HG03378 (cell line): ENCODE measurements around the gene COL23A1.

ENCODE experiments used
- ATAC-seq: cut with Tn5 transposase; IDR thresholded peaks from one replicate; pipeline ENCODE4 v1.9.1; 2021; ENCODE audit warnings: mild to moderate bottlenecking, moderate library complexity; ENCODE audit not compliant: unreplicated experiment

COL23A1 gene

GRCh38 chr5:178221853-178222252 is 368.3 kb downstream of the COL23A1 start:
- no peak for ATAC-seq

- ATAC-seq = no peak
Observed at GRCh38 chr5:178221282-178221681, 368.9 kb downstream of the COL23A1 start.

- ATAC-seq = no peak
Observed at GRCh38 chr5:178218827-178219226, 371.4 kb downstream of the COL23A1 start.

DNA sequence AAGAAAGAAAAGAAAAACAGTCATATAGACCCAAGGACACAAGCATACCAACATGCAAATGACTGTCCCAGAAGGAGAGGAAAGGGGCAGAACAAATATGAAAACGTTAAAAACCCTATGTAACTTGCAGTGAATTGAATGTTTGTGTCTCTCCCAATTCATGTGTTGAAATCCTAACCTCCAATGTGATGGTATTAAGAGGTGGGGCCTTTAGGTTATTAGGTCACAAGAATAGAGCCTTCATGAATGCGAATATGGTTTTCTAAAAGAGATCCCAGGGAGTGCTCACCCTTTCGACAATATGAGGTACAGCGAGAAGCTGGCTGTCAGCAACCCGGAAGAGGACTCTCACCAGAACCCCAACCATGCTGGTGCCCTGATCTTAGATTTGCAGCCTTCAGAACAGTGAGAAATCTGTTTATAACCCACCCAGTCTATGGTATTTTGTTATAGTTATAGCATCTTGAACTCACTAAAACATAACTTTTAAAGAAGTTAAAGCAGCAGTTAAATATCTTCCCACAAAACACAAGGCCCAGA is 371.9 kb downstream of the COL23A1 start:
- ATAC-seq = no peak

DNA sequence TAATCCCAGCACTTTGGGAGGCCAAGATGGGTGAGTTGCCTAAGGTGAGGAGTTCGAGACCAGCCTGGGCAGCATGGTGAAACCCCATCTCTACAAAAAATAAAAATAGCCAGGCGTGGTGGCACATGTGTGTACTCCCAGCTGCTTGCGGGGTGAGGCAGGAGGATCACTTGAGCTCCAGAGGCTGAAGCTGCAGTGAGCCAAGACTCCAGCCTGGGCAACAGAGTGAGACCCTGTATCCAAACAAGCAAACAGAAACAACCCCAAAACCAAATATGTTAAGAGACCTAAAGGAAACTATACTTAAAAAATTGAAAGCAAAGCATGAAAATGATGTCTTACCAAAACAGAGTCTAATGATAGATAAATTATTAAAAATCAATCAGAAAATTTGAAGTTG is 373.4 kb downstream of the COL23A1 start:
- no peak for ATAC-seq

DNA sequence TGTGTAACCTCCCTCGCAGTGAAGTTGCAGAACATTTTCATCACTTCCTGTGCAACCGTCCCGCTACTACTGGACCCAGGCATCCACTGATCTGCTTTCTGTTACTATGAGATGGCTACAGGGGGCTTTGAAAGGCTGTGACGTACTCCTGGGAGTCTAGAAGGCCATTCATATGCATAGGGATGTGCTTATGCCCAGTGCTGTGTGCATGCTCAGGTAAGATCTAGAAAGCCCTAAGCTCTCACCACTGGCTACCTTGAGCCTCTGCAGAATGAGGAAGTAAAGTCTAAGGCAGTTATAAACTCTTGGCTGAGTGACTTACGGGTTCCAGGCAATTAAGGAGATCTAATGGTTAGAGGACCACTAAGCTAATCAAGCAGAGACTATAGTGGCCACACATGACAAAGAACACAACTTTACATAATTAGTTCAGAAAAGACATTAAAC is 374.1 kb downstream of the COL23A1 start:
- no peak for ATAC-seq

DNA sequence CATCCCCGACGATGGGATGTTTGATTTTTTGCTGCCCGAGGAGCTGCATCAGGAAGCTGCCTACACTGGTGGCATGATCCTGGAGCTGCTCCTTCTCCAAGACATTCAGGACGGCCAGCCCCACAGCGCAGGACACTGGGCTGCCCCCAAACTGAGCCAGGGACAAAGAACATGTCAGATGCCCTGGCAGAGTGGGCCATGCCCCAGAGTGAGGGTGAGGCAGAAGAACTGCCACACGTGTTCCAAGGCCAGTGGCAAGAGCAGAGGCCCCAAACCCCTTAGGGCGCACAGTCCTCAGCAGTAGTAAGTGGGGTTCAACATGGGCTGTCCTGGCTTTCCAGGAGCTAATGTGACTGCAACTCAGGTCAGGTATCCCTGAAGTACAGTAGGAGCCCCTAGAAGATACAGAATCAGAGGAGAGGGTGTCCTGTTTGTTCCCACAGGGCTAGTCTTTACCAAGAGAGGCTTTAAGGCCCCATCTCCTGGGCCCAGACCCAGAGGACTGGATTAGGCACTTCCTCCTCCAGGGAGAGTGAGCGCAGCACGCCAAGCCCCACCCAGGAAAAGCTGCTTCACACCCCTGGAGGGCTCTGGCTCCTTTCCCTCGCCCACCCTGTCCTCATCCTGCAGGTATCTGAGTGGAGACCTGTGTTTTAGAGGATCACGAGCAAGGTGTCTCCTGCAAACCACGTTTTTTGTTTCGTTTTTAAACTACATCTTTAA is 374.8 kb downstream of the COL23A1 start:
- no peak for ATAC-seq

DNA sequence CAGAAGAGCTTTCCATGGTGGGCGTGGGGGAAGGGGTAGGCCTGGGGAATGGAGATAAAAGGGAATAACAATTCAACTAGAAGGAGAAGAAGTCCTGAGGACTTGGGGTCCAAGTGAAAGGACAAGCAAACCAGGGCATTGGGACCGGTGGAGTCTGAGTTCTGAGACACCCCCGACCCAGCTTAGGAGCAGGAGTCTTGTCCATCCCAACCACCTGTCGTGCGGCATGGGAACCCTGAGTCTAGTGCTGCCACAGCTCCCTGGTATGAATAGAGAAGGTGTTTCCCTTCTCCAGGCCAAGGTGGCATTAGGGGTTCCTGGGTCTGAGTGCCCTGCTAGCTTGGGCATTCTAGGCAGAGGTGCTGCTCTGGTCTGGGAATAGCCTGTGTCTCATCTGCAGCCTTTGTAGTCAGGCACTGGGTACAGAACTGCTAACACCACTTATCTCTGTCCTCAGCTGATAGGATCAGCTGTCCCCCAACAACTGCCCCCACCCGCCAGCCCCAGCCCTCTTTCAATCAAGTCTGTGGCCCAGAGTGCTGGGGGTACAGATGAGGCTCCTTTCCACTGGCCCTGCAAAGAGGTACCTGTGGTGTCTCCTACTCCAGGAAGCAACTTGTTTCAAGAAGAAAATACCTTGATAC is 375.9 kb downstream of the COL23A1 start:
- no peak for ATAC-seq

GRCh38 chr5:178213748-178214151 is 376.4 kb downstream of the COL23A1 start:
- no peak for ATAC-seq

GRCh38 chr5:178213003-178213461 is 377.2 kb downstream of the COL23A1 start:
- ATAC-seq = no peak

DNA sequence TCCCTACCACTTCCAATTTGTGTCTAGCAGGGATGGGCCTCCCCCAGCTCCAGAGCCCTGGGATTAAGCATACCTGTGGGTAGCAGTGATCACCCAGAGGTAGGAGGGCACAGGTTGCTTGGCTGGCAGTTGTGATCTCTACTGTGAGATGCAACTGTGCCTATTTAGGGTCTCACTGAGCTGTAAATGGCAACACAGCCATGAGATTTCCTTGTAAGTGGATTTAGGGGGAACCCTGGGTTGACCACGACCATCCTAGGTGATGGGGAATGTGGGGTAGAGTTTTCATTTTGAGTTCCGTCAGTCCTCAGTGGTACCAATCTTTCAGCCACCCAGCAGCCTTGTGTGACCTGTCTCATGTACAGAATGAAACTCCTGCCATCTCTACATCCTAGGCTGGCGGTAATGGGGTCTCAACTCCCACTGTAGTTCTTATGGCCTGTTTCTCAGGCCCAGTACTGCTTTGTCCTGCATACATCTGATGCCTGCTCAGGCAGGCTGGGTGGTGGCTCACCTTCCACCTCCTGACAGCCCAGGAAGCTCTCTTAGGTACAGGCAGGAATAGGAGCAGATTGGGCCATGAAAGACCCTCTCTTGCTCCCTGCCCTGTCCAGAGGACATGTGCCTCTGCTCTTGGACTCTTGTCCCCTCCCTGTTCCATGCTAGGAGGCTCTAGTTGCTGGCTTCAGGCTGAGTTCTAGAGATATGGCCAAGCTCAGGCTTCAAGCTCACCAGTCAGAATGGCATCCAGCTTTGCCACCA is 377.8 kb downstream of the COL23A1 start:
- no peak for ATAC-seq

DNA sequence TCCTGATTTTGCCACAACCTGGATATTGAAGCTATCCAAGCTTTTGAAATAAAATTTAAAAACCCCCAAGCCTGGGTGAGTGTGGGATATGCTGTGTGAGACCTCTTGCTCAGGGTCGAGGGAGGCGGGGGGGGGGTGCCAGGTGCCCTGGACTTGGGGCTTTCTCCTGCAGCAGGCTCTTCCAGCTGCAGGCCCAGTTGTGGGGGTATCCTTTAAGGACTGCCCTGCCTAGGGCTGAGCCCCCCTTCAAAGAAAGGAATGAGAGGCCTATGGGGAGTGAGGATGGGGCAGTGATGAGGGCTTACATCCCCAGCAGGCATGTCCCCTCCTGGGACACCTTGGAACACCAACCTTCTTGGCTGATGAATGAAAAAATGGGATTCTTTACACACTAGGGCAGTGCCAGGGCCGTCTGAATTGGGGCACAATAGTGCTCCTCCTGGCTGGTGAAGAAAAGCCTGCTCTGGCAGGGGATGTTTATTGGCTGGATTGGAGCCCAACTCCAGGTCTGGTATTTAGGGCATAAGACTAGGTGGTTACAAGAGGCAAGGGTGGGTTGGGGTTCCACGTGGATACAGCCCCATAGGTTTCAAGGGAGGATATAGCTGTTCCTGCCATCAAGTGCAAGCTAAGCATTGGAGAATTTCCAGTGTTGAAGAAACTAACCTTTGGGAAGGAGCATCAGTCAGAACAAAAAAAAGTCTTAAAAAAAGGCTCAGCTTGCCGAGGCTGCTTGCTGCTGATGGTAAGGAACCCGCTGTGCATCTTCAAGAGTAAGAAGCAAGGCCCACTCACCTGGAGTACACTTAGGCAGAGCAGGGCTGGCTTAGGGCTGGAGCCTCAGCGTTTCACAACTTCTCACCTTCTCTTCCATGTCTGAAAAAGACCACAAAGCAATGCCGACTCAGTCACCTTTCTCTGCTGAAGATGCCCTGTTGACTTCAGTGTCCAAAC is 378.8 kb downstream of the COL23A1 start:
- ATAC-seq = no peak

DNA sequence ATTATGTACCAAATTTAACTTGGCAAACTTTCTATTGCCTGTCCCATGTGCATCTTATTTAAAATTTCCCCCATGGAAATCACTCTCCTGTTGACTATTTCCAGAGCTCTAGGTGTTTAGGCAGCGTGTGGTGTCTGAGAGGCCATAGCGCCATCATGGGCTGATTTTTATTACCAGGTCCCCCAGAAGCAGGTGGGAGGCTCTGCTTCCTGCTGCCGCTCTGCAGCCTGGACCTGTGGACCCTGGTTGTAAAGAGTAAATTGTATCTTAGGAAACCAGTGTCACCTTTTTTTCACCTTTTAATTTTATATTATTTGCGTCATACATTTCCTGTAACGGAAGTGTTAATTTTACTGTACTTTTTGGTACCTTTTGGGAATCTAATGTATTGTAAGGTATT is 379.5 kb downstream of the COL23A1 start:
- ATAC-seq = no peak

- ATAC-seq = no peak
Observed at GRCh38 chr5:178210073-178210535, 380.1 kb downstream of the COL23A1 start.

DNA sequence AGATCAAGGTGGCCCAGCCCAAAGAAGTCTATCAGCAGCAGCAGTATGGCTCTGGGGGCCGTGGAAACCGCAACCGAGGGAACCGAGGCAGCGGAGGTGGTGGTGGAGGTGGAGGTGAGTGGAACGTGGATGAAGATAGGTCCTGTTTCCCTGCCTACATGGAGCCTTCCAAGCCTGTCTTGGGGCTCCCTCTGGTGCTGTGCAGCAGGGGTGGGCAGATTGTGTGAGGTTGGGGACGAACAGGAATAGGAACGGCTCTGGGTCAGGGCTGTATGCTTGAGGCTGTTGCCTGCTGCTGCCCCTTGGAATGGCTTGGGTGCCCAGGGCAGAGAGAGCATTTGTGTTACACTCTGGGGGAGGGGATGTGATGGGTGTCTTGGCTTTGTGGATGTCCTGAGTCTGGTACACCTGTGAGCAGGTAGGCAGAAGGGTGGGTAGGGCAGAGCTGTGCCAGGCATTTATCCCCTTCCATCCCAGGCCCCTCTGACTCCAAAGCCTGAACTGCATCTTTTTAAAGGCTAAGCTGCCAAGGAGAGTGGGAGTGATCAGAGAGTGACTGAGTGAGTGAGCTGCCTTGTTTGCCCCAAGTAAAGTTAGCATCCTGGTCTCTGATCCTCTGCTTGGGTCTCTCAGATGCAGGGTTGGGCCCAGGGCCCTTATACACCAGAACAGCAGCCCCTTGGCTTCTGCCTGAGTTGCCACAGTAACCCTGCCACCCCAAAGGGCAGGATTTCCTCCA is 380.7 kb downstream of the COL23A1 start:
- ATAC-seq = no peak

DNA sequence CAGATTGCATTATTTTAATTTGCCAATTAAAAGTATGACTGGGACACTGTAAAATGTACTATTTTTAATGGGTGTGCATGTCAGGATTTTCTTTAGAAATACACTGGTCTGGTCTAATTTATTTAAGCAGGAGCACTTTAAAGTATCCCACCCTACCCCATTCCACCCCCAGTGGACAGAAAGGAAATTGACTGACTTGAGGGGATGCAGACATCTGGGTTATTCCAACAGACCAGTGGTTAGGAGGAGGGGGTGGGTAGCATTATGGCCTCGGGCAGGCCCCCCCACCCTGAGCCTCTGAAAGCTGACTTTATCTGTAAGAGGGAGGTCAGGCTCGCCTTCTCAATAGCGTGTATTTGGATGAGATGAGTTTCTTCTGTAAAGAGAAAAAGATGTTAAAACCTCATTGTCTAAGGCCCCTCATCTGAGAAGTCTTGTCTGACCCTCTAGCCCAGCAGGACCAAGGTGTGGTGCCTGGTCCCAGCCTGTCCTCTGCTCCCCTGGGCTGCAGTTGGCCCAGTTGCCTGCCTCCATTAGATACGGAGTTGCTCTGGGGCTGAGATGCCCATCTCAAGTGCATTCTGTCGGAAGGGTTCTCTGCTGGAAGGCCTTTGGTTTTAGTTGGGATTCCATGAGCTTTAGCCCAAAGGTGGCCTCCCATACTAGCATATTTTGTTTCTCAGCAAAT is 381.5 kb downstream of the COL23A1 start:
- no peak for ATAC-seq

DNA sequence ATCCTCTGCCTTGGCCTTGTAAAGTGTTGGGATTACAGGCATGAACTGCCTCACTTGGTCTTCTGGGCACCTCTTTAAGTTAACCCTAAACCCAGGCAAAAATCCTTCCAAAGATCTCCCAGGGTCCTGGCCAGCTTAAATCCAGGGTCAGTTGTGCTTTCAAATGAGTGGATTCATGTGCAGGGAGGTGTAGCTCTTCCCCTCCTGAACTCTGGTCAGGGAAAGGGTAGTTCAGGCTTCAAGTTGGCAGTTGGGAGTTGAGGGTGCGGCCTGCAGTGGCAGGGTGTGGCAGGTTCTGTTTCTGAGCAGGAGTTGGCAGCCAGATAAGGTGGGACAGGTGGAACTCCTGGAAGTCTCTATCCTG is 382.3 kb downstream of the COL23A1 start:
- ATAC-seq = no peak

GRCh38 chr5:178207183-178207916 is 382.8 kb downstream of the COL23A1 start:
- no peak for ATAC-seq
